Loucy (cell line): ENCODE measurements around the gene AFF4.

ENCODE experiments used
- EZH2phosphoT487 ChIP-seq: fragments of 200-600 bp; IDR thresholded peaks from 2 replicates; pipeline ENCODE4 v1.6.1; 2018; ENCODE audit warnings: antibody characterized with exemption, mild to moderate bottlenecking, moderate library complexity, borderline replicate concordance
- TF ChIP-seq, protein P1 (sequence below): fragments of 200-600 bp; sonication (generic); conservative IDR thresholded peaks from 2 replicates; pipeline ENCODE4 v1.5.1; 2014; ENCODE audit warnings: mild to moderate bottlenecking, antibody characterized with exemption, low read length

GRCh38 chr5:132831095-132831860 lies 132.2 kb downstream of the AFF4 start:
- TF ChIP-seq, protein P1, sequence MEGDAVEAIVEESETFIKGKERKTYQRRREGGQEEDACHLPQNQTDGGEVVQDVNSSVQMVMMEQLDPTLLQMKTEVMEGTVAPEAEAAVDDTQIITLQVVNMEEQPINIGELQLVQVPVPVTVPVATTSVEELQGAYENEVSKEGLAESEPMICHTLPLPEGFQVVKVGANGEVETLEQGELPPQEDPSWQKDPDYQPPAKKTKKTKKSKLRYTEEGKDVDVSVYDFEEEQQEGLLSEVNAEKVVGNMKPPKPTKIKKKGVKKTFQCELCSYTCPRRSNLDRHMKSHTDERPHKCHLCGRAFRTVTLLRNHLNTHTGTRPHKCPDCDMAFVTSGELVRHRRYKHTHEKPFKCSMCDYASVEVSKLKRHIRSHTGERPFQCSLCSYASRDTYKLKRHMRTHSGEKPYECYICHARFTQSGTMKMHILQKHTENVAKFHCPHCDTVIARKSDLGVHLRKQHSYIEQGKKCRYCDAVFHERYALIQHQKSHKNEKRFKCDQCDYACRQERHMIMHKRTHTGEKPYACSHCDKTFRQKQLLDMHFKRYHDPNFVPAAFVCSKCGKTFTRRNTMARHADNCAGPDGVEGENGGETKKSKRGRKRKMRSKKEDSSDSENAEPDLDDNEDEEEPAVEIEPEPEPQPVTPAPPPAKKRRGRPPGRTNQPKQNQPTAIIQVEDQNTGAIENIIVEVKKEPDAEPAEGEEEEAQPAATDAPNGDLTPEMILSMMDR, result no peak
- TF ChIP-seq EZH2phosphoT487, result no peak
